22Rv1 (cell line): ENCODE measurements around the gene PACS1.

ENCODE experiments used
- H3K27ac ChIP-seq: fragments of 450-650 bp; 2 replicates; pipeline ENCODE4 v1.5.1; 2017
- CTCF ChIP-seq: fragments of 450-650 bp; IDR thresholded peaks from 2 replicates; pipeline ENCODE4 v1.5.1; 2017; ENCODE audit warnings: mild to moderate bottlenecking
- ZFX ChIP-seq: fragments of 450-650 bp; IDR thresholded peaks from 2 replicates; pipeline ENCODE4 v1.6.1; 2017; ENCODE audit warnings: antibody characterized with exemption, borderline replicate concordance

PACS1 gene

GRCh38 chr11:66080055-66080817 lies 10.2 kb downstream of the PACS1 start:
- TF ChIP-seq ZFX: no peak
- no peak for TF ChIP-seq CTCF
- peak overlapping the region; percentile 60 for H3K27ac ChIP-seq

GRCh38 chr11:66081505-66081904 lies 11.4 kb downstream of the PACS1 start:
- TF ChIP-seq CTCF (no peak), ZFX (no peak)
- peak overlapping the region; percentile 60 for H3K27ac ChIP-seq

- peak overlapping the region; percentile 49 for H3K27ac ChIP-seq
- TF ChIP-seq ZFX (no peak), CTCF (no peak)
Observed at GRCh38 chr11:66082946-66083698, 13.1 kb downstream of the PACS1 start.

GRCh38 chr11:66083767-66084166 lies 13.7 kb downstream of the PACS1 start:
- no peak for TF ChIP-seq ZFX
- TF ChIP-seq CTCF: no peak
- H3K27ac ChIP-seq: peak overlapping the region; percentile 49

GRCh38 chr11:66084821-66085475 lies 14.9 kb downstream of the PACS1 start:
- H3K27ac ChIP-seq: no peak overlapping the region
- TF ChIP-seq ZFX (no peak), CTCF (no peak)

GRCh38 chr11:66087148-66087908 lies 17.3 kb downstream of the PACS1 start:
- no peak overlapping the region for H3K27ac ChIP-seq
- TF ChIP-seq ZFX (no peak), CTCF (no peak)
